ENCODE measurements around the gene ARSJ.
"Not testable (repeated sequence)": the region's sequence is repeated elsewhere in the genome, so short reads cannot be mapped to it uniquely, and the experiment has no call there.

ARSJ gene

DNA sequence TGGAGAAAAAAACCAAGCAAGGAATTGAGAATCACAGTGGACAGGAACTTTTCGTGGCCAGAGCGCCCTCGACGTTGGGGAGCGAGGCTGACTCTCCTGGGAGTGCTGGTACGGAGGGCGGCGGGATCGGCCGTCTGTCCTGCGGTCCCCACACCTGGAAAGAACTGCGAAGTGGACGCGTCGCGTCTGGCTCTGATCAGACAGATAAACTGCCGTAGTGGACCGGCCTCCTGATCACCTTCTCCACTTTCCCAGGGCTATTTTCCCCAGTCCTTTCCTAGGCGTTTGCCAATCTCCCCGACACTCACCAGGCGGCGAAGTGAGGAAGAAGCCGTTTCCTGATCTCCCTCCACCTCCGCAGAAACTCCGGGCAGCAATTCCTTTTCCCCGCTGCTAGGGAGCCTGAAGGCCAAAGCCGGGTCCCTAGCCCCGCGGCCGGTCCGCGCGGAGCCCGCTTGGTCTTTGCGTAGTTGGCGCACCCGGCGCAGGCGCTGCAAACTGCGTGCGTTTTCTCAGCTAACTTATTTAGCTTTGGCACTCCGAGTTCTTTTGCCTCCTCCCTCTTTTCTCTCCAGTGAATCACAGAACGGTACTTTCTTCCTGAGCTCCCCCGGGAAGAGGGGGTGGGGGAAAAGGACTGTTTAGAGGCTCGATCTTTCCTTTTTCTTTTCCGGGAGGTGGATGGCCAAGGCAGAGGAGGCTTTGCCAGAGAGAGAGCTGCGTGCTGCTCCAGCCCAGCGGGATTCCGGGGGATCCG is at the start of gene ARSJ:
TSS of gene ARSJ (minus strand) at position 500 of the 757 bp plus-strand sequence. CDS start 813 bp downstream, outside the sequence.
- peak in 2 of 3 experiments; percentile 74 to 80 for DNase-seq

DNA sequence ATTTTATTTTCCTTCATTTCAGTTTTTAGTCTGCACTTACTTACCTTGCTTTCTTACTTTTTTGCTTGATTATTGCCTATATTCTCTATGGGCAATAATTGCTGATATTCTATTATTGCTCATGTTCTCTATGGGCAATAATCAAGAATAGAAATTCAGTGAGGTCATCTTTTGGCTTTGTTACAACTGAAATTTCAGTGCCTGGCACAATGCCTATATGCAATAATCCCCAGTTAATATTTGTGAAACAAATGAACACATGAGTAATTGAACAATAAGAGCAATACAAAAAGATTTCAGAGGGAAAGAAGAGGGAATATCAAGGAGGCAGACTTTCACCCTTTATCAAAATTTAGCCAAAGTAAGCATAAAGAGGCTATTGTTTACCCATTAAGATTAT is 48.6 kb upstream of the ARSJ start:
- DNase-seq: no peak

DNA sequence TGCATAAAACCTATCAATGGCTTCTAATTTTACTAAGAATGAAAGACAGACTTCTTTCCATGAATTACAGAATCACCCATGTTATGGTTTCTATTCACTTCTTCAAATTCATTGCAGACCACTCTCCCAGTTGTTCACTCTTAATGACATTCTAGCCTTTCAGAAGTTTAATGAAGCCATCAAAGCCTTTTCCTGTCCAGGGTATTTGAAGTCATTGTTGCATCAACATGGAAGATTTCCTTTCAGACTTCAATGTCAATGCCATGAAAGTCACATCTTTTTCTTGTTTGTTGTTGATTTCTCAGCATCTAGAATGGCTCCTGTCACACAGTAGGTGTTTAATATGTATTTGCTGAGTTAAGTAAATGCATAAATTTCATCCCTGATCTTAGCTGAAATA is 48.1 kb upstream of the ARSJ start:
- no peak for DNase-seq

DNA sequence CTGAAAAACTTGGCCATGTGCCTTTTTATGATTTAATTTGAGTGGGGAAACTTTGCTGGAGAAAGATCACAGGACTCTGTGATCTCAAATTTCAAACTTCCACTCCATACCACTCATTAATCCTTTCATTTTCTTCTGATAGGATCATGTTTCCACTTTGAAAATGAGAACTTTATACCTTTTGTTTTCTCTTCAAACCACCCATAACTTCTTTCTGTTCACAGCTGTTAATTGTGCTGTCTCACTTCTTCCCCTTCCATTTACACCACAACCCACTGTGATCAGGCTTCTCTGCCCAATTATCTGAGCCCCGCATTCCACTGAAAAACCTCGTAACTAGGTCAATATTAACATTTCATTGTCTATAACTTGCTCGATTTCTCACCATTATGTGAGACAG is 47.0 kb upstream of the ARSJ start:
- no peak for DNase-seq

DNA sequence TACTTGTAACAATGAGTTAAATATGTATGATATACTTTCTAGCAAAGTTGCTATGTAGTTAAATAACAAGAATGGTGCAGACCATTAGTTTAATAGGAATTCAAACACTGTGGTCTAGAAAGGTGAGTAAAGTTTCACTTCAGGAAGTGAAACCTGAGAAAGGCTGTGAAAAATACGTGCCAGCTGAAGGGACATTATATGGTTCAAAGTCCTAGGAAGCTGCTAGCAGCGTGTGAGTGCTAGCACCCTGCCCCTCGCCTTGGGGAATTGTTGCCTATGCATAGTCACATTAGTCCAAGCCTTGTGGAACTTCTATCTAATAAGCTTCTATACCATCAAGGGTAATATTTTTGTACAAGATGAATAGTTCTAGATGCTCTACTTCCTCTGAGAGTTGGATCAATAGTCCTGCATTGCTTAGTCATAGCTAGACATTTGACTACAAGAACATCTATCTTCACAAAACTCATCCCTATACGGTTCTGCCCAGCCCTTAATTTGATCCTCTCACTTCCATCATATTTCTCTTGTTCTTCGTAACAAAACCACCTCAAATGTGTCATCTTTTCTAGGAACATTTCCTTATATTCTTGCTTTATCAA is 45.8 kb upstream of the ARSJ start:
- no peak for DNase-seq

DNA sequence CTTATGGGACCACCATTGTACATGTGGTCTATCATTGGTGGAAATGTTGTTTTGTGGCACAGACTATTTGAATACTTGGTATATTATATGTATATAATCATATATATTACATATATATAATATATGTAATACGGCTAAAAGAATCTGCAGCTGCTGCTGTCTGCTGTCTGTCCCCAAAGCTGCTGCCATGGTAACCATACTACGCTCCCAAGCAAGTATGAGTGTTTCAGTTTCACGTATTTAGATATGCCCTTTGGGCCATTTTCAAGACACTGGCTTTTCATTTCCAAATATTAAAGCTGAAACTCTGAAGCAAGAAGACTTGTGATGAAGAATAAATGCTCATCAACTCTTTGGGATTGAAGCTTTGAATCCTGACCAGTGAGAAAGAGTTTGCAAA is 42.0 kb upstream of the ARSJ start:
- peak in 1 of 3 experiments; percentile 16 for DNase-seq

DNA sequence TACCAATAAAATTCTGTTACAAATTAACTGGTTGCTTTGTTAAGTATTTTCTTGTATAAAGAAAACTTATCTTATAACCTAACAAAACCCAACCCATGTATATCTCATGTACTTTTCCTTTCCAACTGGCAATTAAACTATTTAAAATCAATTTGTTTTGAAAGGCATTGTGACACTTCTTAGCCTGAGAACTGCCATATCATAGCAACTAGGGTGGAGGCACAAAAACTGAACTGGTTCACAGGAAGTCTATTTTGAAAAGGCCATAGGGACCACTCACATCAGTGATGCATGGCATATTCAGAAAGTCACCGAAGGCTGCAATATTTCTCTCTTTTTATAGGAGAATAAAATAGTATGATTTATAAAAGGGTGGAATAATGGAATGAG is 40.5 kb upstream of the ARSJ start:
- DNase-seq: peak in 1 of 3 experiments; percentile 38

DNA sequence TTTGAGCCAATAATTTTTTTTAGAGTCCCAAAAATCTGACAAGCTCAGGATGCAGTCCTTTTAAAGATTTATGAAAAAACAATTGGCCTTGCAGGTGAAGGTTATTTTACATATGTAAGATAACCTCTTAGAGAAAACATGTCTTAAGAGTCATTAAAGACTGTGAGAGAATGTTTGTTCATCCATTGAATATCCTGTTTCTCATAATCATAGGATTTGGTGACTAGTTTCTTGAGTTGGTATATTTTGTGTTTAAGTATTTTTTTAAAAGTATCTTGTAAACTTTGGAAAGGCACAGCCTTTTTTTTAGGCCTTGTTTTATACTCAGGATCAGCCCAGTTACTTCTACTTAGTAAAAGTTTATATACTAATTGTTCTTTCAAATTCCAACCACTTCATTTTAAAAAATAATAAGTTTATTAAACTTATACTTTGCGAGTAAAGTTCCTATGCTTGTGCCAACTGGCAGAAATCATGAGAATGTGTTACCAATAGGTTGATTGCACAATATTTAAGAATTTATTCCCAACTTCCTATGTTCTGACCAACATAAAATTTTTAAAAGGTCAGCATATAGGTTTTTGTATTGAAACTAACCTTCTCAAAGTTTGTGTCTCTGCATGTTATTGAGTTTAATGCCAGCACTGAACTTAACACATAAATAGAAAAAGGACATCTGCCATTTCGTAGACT is 40.0 kb upstream of the ARSJ start:
- no peak for DNase-seq

DNA sequence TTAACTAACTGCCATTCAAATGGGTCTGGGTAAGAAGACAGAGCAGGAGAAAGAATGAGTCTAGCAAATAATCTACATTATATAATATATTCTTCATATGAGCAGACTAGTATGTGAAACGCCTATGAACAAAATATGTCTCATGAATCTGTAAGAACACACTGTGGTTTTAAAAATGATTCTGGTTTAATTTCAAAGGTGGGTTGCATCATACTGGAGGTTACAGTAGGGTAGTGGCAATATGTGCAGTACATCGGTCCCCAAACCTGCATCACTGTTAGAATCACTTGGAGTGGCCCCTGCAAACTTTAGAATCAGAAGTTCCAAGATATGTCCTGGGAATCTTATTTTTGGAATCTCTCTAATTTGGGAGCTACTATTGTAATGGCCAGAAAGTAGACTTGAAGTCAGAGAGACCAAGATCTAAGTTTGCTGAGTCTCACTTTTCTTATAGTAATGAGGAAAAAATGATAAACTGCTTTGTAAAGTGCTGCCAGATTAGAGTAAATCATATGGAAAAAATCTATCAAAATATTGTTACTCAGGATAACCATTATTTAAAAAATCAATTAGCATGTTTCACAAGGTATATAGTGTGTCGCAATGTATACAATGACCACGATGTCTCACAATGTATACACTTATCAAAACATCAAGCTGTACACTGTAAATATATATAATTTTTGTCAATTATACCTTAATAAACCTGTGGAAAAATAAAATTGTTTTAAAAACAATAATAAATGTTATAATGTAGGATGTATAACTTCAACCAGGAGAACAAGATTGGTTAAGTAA is 37.9 kb upstream of the ARSJ start:
- no peak for DNase-seq

DNA sequence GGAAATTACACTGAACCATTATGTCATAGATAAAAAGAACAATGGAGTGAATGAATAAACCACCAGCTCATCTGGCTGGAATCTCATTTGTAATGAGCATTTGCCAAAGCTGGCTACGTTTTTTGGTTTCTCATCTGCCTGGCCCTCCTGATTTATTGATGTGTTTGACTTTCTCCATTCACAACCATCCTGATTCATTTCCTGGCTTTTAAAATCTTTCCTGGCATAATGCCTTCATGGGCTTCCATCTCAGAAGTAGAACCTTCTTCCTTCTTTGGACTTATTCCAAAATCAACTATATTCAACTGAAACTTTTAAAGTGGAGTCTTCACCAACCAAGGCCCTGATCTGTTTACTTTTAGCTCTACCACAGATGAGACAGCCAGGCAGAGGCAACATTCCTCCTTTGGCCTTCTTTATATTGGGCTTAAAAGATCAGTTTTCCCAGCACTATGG is 36.0 kb upstream of the ARSJ start:
- no peak for DNase-seq

DNA sequence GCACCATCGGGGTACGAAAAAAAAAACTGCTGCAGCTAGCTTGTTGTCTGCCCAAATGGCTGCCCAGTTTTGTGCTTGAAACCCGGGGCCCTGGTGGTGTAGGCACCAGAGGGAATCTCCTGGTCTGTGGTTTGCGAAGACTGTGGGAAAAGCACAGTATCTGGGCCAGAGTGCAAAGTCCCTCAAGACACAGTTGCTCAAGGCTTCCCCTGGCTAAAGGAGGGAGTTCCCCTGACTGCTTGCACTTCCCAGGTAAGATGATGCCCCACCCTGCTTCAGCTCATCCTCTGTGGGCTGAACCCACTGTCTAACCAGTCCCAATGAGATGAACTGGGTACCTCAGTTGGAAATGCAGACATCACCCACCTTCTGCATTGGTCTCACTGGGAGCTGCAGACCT is 33.8 kb upstream of the ARSJ start:
- DNase-seq: not testable (repeated sequence)

DNA sequence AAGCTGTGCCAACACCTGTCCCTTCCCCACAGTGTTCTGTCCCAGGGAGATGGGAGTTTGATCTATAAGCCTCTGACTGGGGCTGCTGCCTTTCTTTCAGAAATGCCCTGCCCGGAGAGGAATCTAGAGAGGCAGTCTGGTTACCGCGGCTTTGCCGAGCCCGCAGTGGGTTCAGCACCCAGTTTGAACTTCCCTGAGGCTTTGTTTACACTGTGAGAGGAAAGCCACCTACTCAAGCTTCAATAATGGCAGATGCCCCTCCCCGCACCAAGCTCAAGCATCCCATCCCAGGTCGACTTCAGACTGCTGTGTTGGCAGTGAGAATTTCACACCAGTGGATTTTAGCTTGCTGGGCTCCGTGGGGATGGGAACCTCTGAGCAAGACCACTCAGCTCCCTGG is 33.3 kb upstream of the ARSJ start:
- DNase-seq: no peak

DNA sequence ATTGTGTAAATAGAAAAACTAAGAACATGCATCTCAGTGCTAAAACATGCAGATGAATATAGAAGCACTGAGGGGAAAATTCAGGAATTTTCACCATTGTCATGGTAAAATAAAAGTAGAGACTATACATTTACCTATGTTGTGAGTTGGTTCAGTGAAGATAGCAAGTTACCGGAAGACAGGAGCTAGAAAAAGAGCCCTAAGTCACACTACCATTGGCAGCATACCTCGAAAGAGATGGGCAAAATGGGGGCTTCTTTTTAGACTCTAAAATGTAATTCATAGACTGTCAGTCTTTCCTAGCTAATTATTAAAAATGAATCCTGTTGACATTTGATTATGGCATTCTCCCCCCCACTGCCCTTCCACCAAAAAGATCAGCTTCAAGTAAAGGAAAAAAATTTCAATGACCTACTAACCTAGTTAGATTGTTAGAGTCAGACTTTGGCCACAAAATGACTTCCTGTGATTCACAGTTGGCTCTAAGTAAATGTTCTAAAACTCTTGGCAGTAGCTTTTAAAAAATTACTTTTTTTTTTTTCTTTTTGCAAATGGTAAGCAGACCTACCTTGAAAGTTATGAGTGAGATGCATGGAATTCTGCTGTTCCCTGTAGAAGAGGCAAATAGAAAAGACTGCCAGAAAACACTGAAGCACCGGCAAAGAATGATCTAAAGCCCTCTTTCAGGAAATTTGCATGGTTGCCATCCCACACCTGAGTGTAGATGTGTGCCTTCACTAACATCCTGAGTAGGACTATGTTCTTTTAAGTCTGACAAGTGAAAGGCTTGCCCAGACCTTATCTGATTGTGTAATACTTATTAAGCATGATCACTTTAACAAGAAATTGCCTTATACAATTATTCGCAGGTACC is 26.4 kb upstream of the ARSJ start:
- no peak for DNase-seq

DNA sequence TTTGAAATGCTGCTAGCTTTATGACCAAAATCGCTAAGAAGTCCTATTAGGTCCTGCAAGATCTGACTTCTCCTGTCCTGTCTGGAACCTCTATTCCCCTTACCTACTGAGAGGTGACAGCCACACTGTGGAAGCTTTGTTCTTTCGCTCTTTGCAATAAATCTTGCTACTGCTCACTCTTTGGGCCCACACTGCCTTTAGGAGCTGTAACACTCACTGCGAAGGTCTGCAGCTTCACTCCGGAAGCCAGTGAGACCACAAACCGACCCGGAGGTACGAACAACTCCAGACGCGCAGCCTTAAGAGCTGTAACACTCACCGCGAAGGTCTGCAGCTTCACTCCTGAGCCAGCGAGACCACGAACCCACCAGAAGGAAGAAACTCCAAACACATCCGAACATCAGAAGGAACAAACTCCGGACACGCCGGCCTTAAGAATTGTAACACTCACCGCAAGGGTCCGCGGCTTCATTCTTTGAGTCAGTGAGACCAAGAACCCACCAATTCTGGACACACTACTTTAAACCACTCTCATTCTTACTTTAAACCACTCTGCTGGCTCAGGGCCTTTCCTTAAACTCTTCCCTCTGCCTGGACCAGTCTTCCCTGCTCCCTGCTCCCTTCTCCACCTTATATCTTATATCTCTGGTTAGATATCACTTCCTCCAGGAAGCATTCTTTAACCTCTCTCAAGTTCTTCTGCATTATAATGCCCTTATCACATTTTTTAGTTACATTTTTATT is 25.2 kb upstream of the ARSJ start:
- not testable (repeated sequence) for DNase-seq

DNA sequence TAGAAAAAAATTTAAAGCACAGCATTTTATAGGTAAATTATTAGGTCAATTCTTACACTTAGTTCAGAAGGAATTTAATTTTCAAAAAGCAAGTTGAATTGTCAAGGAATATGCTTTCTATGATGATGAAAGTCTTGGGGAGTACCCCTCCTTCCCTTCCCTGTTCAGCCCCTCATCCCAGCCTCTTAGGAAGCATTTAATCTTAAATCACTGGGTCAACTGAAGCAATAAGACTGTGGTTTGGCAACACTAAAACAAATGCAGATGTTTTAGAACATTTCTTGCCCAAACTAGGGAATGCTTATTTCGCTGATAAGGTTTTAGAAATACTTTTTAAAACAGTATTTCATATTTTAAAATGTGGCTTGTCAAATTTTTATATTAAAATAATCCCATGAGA is 19.1 kb upstream of the ARSJ start:
- DNase-seq: no peak

DNA sequence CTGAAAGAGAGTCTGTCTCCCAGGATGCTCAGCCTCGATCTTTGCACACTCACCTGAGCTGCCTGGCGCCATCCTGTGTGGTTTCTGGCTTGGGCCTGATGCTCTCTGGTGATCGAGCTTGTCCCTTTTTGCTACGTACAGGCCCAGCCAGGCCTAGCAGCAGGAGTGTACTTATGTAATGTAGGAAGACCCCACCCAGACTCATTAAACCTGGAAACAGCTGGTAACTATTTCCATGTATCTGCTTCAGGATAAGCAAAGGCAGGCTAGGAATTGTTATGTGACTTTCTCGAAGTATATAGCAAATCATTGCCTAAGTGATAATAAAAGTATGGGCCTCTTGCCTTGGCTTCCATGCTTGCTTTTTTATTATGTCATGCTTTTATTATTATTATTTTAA is 18.6 kb upstream of the ARSJ start:
- DNase-seq: no peak

DNA sequence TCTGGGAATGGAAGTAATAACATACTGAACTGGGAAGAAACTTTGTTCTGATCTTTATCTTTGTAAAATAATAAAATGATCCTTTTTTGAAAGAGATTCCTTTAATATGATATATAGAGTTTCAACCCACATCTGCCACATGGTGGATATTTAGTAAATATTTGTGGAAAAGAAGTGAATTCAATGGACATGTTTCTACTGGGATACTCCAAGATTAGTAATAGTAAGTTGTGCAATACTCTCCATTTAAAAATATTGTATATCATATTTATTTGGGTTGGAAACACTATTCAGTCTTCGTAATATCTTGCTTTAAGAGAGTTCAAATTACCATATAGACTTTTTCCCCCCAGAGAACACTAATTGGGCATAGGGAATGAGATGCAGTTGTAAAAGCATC is 17.8 kb upstream of the ARSJ start:
- no peak for DNase-seq

DNA sequence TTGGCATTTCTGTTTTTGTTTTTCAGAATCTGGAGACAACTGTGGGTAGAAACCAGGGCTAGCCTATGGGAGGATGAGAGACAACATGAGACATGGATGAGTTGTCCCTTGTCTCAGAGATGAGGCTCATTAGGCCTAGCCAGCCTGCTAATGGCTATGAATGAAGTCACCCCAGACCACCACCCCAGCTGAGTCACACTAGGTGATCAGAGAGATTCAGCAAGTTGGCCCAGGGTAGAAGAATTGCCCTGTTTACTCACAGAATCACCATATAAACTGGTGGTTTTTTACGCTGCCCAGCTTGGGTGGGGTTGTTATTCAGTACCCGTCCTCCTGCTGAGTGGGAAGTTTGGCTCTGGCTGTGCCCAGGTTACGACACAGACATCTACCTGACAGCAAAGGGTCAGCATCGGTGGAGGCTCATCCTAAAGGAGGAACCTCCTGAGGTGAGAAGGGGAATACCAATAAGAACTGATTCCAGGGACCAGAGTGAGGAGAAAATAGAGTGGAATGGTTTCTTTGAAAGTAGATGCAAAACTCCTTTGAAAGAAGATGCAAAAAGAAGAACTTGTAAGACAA is 17.2 kb upstream of the ARSJ start:
- DNase-seq: no peak

DNA sequence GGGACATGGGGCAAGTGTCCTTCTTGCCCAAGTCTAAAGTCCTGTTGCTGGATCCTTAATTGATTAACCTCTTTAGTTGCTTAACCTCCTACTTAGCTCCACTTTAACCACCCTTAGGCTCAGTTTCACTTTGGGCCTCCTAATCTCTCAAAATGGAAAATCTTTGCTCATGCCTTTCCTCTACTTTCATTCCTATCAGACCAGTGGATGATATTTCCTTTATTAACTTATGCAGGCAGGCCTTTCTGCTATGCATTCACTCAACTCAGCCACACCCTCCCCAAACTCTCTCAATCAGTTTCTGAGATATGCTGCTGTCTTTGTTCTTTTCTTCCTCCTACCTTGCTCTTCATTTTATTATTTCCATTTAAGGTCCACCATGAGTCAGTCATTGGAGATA is 14.4 kb upstream of the ARSJ start:
- no peak for DNase-seq

DNA sequence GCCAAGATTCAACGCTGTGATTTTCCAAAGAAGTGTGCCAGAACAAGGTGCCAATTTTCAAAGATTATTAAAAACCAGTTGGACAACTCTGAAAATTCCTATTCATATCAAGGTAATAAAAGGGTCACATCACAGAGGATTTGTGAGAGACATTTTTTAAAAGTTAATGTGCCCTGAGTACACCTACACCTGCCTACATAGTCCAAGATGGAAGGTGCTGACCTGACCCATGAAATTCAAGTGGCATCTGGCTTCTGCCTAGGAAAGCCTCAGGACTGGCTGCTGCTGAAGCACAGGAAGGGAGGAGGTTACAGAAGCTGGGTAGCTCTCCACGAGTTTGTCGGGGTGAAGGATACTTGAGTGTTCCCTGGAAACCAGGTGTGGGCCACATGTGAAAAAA is 11.4 kb upstream of the ARSJ start:
- no peak for DNase-seq

DNA sequence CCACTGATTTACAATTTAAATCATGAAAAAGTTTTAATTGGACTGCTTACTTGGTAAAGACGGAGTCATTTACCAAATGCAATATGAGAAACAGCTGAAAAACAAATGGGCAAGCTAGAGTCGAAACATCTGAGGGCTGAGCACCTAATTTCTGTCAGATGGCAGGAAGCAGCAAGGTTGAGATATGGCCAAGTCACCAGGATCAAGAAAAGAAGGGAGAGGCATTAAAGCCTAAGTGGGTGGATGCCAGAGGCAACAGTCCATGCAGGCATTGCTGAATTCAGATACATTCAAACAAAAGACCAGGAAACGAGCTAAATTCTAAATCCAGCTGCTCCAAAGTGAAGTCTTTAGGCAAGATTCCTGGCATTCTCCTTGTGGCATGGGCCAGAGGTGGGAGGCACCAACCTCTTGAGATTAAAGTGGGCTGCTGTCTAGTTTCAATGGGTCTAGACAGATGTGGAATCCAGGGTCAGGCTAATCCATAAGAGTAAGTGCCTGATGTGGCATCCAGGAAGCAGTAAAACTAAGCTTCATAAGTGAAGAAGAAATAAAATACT is 8.0 kb upstream of the ARSJ start:
- no peak for DNase-seq

Data from NCI-H1417 (cell line).